SK-N-SH (cell line): ENCODE results near the gene MCAM.

Source experiments
- CHD2 ChIP-seq: fragments of 150-350 bp; IDR thresholded peaks from 2 replicates; pipeline ENCODE4 v1.6.1; 2018; ENCODE audit warnings: low read length; ENCODE audit not compliant: partially characterized antibody
- CTCF ChIP-seq: fragments of 200-600 bp; sonication (generic); IDR thresholded peaks from 2 replicates; pipeline ENCODE4 v1.6.1; 2017; ENCODE audit warnings: antibody characterized with exemption, mild to moderate bottlenecking, moderate library complexity
- EP300 ChIP-seq, 2 experiments: IDR thresholded peaks; 2 replicates each; pipeline versions ENCODE4 v1.4.0 to v1.6.1; 2012; ENCODE audit warnings: borderline replicate concordance in 1 of 2, low read depth in 1 of 2, low read length in 1 of 2
- GABPA ChIP-seq: IDR thresholded peaks from 2 replicates; pipeline ENCODE4 v1.4.0; 2012; ENCODE audit warnings: low read depth, mild to moderate bottlenecking
- JUND ChIP-seq: IDR thresholded peaks from 2 replicates; pipeline ENCODE4 v1.4.0; 2012
- MXI1 ChIP-seq: IDR thresholded peaks from 2 replicates; pipeline ENCODE4 v1.6.1; 2012; ENCODE audit warnings: mild to moderate bottlenecking, low read depth, low read length, improper control_type of control experiment
- POLR2AphosphoS5 ChIP-seq: IDR thresholded peaks from 2 replicates; pipeline ENCODE4 v1.6.1; 2012; ENCODE audit warnings: low read depth, low read length
- RCOR1 ChIP-seq: fragments of 150-350 bp; IDR thresholded peaks from 2 replicates; pipeline ENCODE4 v1.6.1; 2017; ENCODE audit warnings: antibody characterized with exemption, low read length
- RFX5 ChIP-seq: IDR thresholded peaks from 2 replicates; pipeline ENCODE4 v1.6.1; 2012; ENCODE audit warnings: mild to moderate bottlenecking, improper control_type of control experiment, low read length
- SIN3A ChIP-seq: IDR thresholded peaks from 2 replicates; pipeline ENCODE4 v1.6.1; 2012; ENCODE audit warnings: low read depth, mild to moderate bottlenecking, low read length, moderate library complexity, borderline replicate concordance
- TAF1 ChIP-seq: IDR thresholded peaks from 2 replicates; pipeline ENCODE4 v1.6.1; 2012; ENCODE audit warnings: low read depth, mild to moderate bottlenecking, low read length, moderate library complexity, borderline replicate concordance
- USF2 ChIP-seq: fragments of 150-350 bp; IDR thresholded peaks from 2 replicates; pipeline ENCODE4 v1.6.1; 2017; ENCODE audit warnings: antibody characterized with exemption, low read length, low read depth, borderline replicate concordance
- TF ChIP-seq, protein P1 (sequence below): IDR thresholded peaks from 2 replicates; pipeline ENCODE4 v1.6.1; 2012; ENCODE audit warnings: mild to moderate bottlenecking, low read depth, low read length, moderate library complexity

- TF ChIP-seq CTCF (no peak), USF2 (no peak), EP300 (IDR thresholded peaks at IDR 0.05; ENCODE audit: borderline replicate concordance in 1 of 2, low read depth in 1 of 2, low read length in 1 of 2) (no peak), TAF1 (no peak), MXI1 (no peak), RCOR1 (no peak), RFX5 (no peak), SIN3A (no peak), POLR2AphosphoS5 (no peak), CHD2 (no peak), JUND (no peak), GABPA (no peak)
- TF ChIP-seq, protein P1, sequence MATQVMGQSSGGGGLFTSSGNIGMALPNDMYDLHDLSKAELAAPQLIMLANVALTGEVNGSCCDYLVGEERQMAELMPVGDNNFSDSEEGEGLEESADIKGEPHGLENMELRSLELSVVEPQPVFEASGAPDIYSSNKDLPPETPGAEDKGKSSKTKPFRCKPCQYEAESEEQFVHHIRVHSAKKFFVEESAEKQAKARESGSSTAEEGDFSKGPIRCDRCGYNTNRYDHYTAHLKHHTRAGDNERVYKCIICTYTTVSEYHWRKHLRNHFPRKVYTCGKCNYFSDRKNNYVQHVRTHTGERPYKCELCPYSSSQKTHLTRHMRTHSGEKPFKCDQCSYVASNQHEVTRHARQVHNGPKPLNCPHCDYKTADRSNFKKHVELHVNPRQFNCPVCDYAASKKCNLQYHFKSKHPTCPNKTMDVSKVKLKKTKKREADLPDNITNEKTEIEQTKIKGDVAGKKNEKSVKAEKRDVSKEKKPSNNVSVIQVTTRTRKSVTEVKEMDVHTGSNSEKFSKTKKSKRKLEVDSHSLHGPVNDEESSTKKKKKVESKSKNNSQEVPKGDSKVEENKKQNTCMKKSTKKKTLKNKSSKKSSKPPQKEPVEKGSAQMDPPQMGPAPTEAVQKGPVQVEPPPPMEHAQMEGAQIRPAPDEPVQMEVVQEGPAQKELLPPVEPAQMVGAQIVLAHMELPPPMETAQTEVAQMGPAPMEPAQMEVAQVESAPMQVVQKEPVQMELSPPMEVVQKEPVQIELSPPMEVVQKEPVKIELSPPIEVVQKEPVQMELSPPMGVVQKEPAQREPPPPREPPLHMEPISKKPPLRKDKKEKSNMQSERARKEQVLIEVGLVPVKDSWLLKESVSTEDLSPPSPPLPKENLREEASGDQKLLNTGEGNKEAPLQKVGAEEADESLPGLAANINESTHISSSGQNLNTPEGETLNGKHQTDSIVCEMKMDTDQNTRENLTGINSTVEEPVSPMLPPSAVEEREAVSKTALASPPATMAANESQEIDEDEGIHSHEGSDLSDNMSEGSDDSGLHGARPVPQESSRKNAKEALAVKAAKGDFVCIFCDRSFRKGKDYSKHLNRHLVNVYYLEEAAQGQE, result no peak
Measured at GRCh38 chr11:119266063-119266462, 50.9 kb downstream of the MCAM start.
